CD14-positive monocyte (primary cell): ENCODE measurements around the gene ERMARD. TPM values are rescaled to one million over a fixed set of nuclear protein-coding genes. Genes with fewer than 3 reads are reported as not detected.

Source experiments
- DNase-seq, 3 donors: peaks; one replicate each; pipeline ENCODE4 v3.0.0-alpha.2; 2011 to 2022
- H2AFZ ChIP-seq: 2 replicates; pipeline ENCODE4 v1.6.0; 2012; ENCODE audit warnings: mild to moderate bottlenecking, low read depth, low read length, inconsistent platforms; ENCODE audit not compliant: insufficient read depth, poor library complexity, severe bottlenecking
- H3K27ac ChIP-seq, 2 donors: 1 replicate in 1 of 2; 2 replicates in 1 of 2; pipeline ENCODE4 v1.5.1; 2012 to 2013; ENCODE audit warnings: low read length in 2 of 2, control low read depth in 1 of 2, inconsistent platforms in 1 of 2, low read depth in 1 of 2, mild to moderate bottlenecking in 1 of 2
- H3K27me3 ChIP-seq, 2 donors: one replicate each; pipeline versions ENCODE4 v1.6.0 to v1.6.1; 2011 to 2013; ENCODE audit warnings: low read length in 2 of 2; ENCODE audit not compliant: control insufficient read depth in 2 of 2, insufficient read depth in 2 of 2
- H3K36me3 ChIP-seq, 2 donors: replicated peaks in 1 of 2; 1 replicate in 1 of 2; 2 replicates in 1 of 2; pipeline versions ENCODE4 v1.5.1 to v1.6.1; 2012 to 2013; ENCODE audit warnings: low read length in 2 of 2, control low read depth in 1 of 2, inconsistent platforms in 1 of 2, mild to moderate bottlenecking in 1 of 2; ENCODE audit not compliant: insufficient read depth in 2 of 2, control insufficient read depth in 1 of 2
- H3K4me1 ChIP-seq, 2 donors: 1 replicate in 1 of 2; 2 replicates in 1 of 2; pipeline versions ENCODE4 v1.5.1 to v1.6.1; 2012 to 2013; ENCODE audit warnings: low read length in 2 of 2, control low read depth in 1 of 2, inconsistent platforms in 1 of 2, mild to moderate bottlenecking in 1 of 2, moderate library complexity in 1 of 2; ENCODE audit not compliant: insufficient read depth in 2 of 2, control insufficient read depth in 1 of 2
- H3K4me2 ChIP-seq: replicated peaks from 2 replicates; pipeline ENCODE3; 2012; ENCODE audit warnings: low read length, moderate library complexity, mild to moderate bottlenecking; ENCODE audit not compliant: poor library complexity, severe bottlenecking; ENCODE audit errors: extremely low read depth
- H3K4me3 ChIP-seq, 3 experiments: fragments of 200-600 bp in 1 of 3; sonication (generic) in 1 of 3; replicated peaks in 1 of 3; 1 replicate in 2 of 3; 2 replicates in 1 of 3; pipeline ENCODE4 v1.5.1; 2011 to 2013; ENCODE audit warnings: low read length in 3 of 3, mild to moderate bottlenecking in 3 of 3, control low read depth in 2 of 3, low read depth in 2 of 3, inconsistent platforms in 1 of 3, moderate library complexity in 1 of 3
- H3K79me2 ChIP-seq: 2 replicates; pipeline ENCODE4 v1.6.0; 2012; ENCODE audit warnings: mild to moderate bottlenecking, control low read depth, inconsistent platforms, low read length, moderate library complexity; ENCODE audit not compliant: insufficient read depth
- H3K9ac ChIP-seq: 2 replicates; pipeline ENCODE4 v1.6.0; 2017; ENCODE audit warnings: low read length, mild to moderate bottlenecking; ENCODE audit not compliant: insufficient read depth, poor library complexity, severe bottlenecking
- H3K9me3 ChIP-seq, 2 donors: replicated peaks in 1 of 2; 1 replicate in 1 of 2; 2 replicates in 1 of 2; pipeline versions ENCODE4 v1.5.1 to v1.6.1; 2012 to 2013; ENCODE audit warnings: low read length in 2 of 2, control low read depth in 1 of 2; ENCODE audit not compliant: control insufficient read depth in 1 of 2, insufficient read depth in 1 of 2
- H4K20me1 ChIP-seq: 2 replicates; pipeline ENCODE4 v1.6.0; 2012; ENCODE audit warnings: mild to moderate bottlenecking, low read length, control low read depth, moderate library complexity; ENCODE audit not compliant: insufficient read depth
- H3K27ac Mint-ChIP-seq, 7 donors: one replicate each; pipeline ENCODE4 v1.8.0; 2020; ENCODE audit warnings: mild to moderate bottlenecking in 7 of 7, mixed read lengths in 7 of 7, moderate library complexity in 6 of 7, inconsistent platforms in 2 of 7
- H3K27me3 Mint-ChIP-seq, 3 donors: one replicate each; pipeline ENCODE4 v1.8.0; 2021 to 2022; ENCODE audit warnings: low read depth in 3 of 3, mild to moderate bottlenecking in 3 of 3, mixed read lengths in 3 of 3, moderate library complexity in 3 of 3, inconsistent platforms in 1 of 3
- H3K36me3 Mint-ChIP-seq, 2 donors: one replicate each; pipeline ENCODE4 v1.8.0; 2020; ENCODE audit warnings: mixed read lengths in 2 of 2, inconsistent platforms in 1 of 2, mild to moderate bottlenecking in 1 of 2
- H3K4me1 Mint-ChIP-seq: one replicate; pipeline ENCODE4 v1.8.0; 2020; ENCODE audit warnings: mild to moderate bottlenecking, mixed read lengths
- H3K4me3 Mint-ChIP-seq, 2 donors: one replicate each; pipeline ENCODE4 v1.8.0; 2020; ENCODE audit warnings: mild to moderate bottlenecking in 2 of 2, mixed read lengths in 2 of 2, moderate library complexity in 1 of 2
- H3K9me3 Mint-ChIP-seq, 7 donors: one replicate each; pipeline ENCODE4 v1.8.0; 2020 to 2022; ENCODE audit warnings: mixed read lengths in 7 of 7, mild to moderate bottlenecking in 6 of 7, moderate library complexity in 6 of 7, inconsistent platforms in 2 of 7
- CTCF ChIP-seq: fragments of 200-600 bp; IDR thresholded peaks from one replicate; pipeline ENCODE4 v1.8.0; 2022; ENCODE audit warnings: antibody characterized with exemption, mild to moderate bottlenecking
- WGBS: methylation state at CpG from one replicate; pipeline ENCODE4 v1.1.5; 2013; ENCODE audit warnings: missing lambda C conversion rate; ENCODE audit not compliant: insufficient coverage; 5-methylcytosine and 5-hydroxymethylcytosine counted together
- intact Hi-C, 2 donors: fragments of 100-400 bp; cut with micrococcal nuclease; formaldehyde crosslinking; loops; one replicate each; pipeline versions ENCODE4 v1.15.0 to v1.15.1; 2023
- polyA plus RNA-seq, 3 donors: library from polyadenylated mRNA; depleted of rRNA in 1 of 3; unstranded in 2 of 3; stranded (reverse) in 1 of 3; fragments of 300-500 nt in 2 of 3; fragments of >200 nt in 1 of 3; fragmentation: Illumina TruSeq in 2 of 3; gene quantifications; 1 replicate in 2 of 3; 2 replicates in 1 of 3; pipeline ENCODE4 v1.2.3, GENCODE V29; 2012 to 2021

ERMARD gene
- polyA plus RNA-seq, 3 donors: 10.6 to 33.0 (median 11.2) TPM

- H3K27me3 Mint-ChIP-seq: peaks cover 0 to 3% (median 0%) of the 10 kb centered on the region in 3 donors
- Histone ChIP-seq H3K36me3 (peaks cover 31 to 67% of the 10 kb centered on the region in 2 donors), H2AFZ (no peak overlapping the region), H4K20me1 (no peaks in the 10 kb centered on the region), H3K79me2 (peaks cover 22% of the 10 kb centered on the region), H3K9ac (no peak overlapping the region), H3K27me3 (no peaks in the 10 kb centered on the region), H3K4me3 (no peak overlapping the region), H3K27ac (no peak overlapping the region), H3K4me2 (no peak overlapping the region), H3K4me1 (no peaks in the 10 kb centered on the region), H3K9me3 (no peaks in the 10 kb centered on the region)
- H3K9me3 Mint-ChIP-seq: peaks cover 0 to 2% (median 0%) of the 10 kb centered on the region in 7 donors
- H3K4me3 Mint-ChIP-seq: no peak overlapping the region
- intact Hi-C loops: no loop called here
- peaks cover 3% of the 10 kb centered on the region for H3K4me1 Mint-ChIP-seq
- no peak for DNase-seq
- peaks cover 61 to 65% of the 10 kb centered on the region in 2 donors for H3K36me3 Mint-ChIP-seq
- TF ChIP-seq CTCF: no peak
- 98% methylated on average over 6 of the region's 9 CpGs for WGBS
- H3K27ac Mint-ChIP-seq: no peak overlapping the region
Measured at GRCh38 chr6:169714595-169714994, 36.8 kb upstream of the ERMARD start.

GRCh38 chr6:169719117-169719516 is 32.3 kb upstream of the ERMARD start:
- Mint-ChIP-seq H3K4me1 (peaks cover 26% of the 10 kb centered on the region), H3K27ac (no peak overlapping the region), H3K4me3 (no peak overlapping the region), H3K27me3 (peaks cover 0 to 3% (median 3%) of the 10 kb centered on the region in 3 donors), H3K9me3 (peaks cover 0 to 4% (median 0%) of the 10 kb centered on the region in 7 donors), H3K36me3 (peaks cover 29 to 32% of the 10 kb centered on the region in 2 donors)
- no peak for DNase-seq
- Histone ChIP-seq H2AFZ (no peak overlapping the region), H3K4me3 (no peak overlapping the region), H3K27me3 (no peaks in the 10 kb centered on the region), H3K4me2 (no peak overlapping the region), H3K79me2 (peaks cover 50% of the 10 kb centered on the region), H3K36me3 (peaks cover 15 to 32% of the 10 kb centered on the region in 2 donors), H3K9ac (no peak overlapping the region), H3K4me1 (peaks cover 19 to 31% of the 10 kb centered on the region in 2 donors), H3K9me3 (no peaks in the 10 kb centered on the region), H3K27ac (no peak overlapping the region), H4K20me1 (peaks cover 7% of the 10 kb centered on the region)
- whole genome bisulfite sequencing: no CpG with 5 or more reads among the region's 4 CpGs
- no peak for TF ChIP-seq CTCF
- intact Hi-C loops: no loop called here
